ENCODE data around the gene SETD7.

Gene SETD7

GRCh38 chr4:139522457-139522856 lies 33.6 kb downstream of the SETD7 start:
- H3K27ac ChIP-seq = no peak overlapping the region
- peaks cover 99% of the 10 kb centered on the region for H3K36me3 ChIP-seq

GRCh38 chr4:139521754-139522401 lies 34.1 kb downstream of the SETD7 start:
- no peak for TF ChIP-seq Cebpa-rat (IDR thresholded peaks at IDR 0.05)
- H3K4me3 ChIP-seq = no peak overlapping the region
- peaks cover 7% of the 10 kb centered on the region; the same call in 1 of the 2 replicates for H4K20me1 ChIP-seq
- no peaks in the 10 kb centered on the region for H3K27me3 ChIP-seq
- H3K4me1 ChIP-seq = peaks cover 9% of the 10 kb centered on the region; the same call in 1 of the 2 replicates
- H3K4me2 ChIP-seq = no peak overlapping the region
- H3K27ac ChIP-seq = no peak overlapping the region
- peaks cover 99% of the 10 kb centered on the region for H3K36me3 ChIP-seq
- no peaks in the 10 kb centered on the region for H3K9me3 ChIP-seq
- H3K9ac ChIP-seq = no peak overlapping the region

More at GRCh38 chr4:139522457-139522856, 33.6 kb downstream of the SETD7 start:
- no peak for TF ChIP-seq Cebpa-rat (IDR thresholded peaks at IDR 0.05)
- H4K20me1 ChIP-seq = peaks cover 7% of the 10 kb centered on the region; the same call in 1 of the 2 replicates
- H3K4me2 ChIP-seq = no peak overlapping the region
- no peaks in the 10 kb centered on the region for H3K9me3 ChIP-seq
- no peaks in the 10 kb centered on the region for H3K27me3 ChIP-seq
- no peak overlapping the region for H3K4me3 ChIP-seq
- no peak overlapping the region for H3K9ac ChIP-seq
- H3K4me1 ChIP-seq = peaks cover 9% of the 10 kb centered on the region; the same call in 1 of the 2 replicates

DNA sequence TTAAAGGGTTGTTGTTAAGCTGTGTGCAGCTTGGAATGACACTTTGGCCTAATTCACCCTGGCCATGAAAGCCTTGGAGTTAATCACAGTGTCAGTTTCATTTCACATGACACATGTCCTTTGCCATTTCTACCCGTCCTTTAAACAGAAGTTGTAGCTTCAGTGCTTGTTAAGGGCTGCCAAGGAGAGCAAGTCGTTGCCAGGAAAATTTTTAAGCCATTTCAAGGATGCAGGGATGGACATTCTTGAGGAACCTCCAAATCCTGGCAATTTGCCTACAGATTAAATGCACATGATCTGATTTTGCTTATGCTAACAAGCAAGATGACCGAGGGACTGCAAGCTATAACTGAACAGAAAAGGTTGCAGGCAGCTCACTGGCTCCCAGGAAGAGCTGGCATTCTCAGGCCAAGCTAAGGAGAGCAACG lies 40.5 kb downstream of the SETD7 start:
- H4K20me1 ChIP-seq = peaks cover 14% of the 10 kb centered on the region; the same call in 1 of the 2 replicates
- H3K27ac ChIP-seq = no peak overlapping the region
- H3K4me2 ChIP-seq = no peak overlapping the region
- H3K9me3 ChIP-seq = no peaks in the 10 kb centered on the region
- no peak overlapping the region for H3K4me3 ChIP-seq
- no peak overlapping the region for H3K9ac ChIP-seq
- no peaks in the 10 kb centered on the region for H3K4me1 ChIP-seq
- TF ChIP-seq Cebpa-rat (IDR thresholded peaks at IDR 0.05) = no peak
- H3K27me3 ChIP-seq = no peaks in the 10 kb centered on the region
- peaks cover 99% of the 10 kb centered on the region for H3K36me3 ChIP-seq

DNA sequence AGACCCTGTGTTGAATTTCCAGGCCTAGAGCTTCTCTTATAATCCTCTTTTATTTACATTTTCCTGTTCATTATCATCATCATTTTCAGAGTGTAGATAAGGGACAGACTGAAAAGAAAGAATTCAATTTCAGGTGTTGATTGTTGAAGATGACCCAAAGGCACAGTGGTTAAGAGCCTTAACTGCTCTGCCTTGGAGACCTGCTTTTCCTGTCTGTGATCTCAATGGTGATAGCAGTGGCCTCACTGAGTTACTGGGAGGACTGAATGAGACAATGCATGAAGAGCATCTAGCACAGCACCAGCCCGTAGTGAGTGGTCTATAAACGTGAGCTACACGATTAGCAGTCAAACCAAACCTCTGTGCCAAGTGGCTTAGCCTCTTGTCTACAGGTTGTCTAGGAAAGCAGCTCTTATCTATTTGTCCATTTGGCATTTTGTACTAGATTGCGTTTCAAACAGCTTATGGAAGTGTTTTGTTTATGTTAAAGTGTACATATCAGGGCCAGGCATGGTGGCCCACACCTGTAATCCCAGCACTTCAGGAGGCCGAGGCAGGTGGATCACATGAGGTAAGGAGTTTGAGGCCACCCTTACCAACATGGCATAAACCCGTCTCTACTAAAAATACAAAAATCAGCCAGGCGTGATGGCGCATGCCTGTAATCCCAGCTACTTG lies 41.5 kb downstream of the SETD7 start:
- Histone ChIP-seq H3K4me2 (no peak overlapping the region), H3K27me3 (no peaks in the 10 kb centered on the region), H3K4me3 (no peak overlapping the region), H3K27ac (no peak overlapping the region), H3K9me3 (no peaks in the 10 kb centered on the region), H4K20me1 (peaks cover 23% of the 10 kb centered on the region; the same call in 1 of the 2 replicates), H3K9ac (no peak overlapping the region), H3K36me3 (peaks cover 100% of the 10 kb centered on the region), H3K4me1 (no peaks in the 10 kb centered on the region)
- TF ChIP-seq Cebpa-rat (IDR thresholded peaks at IDR 0.05) = no peak

- H3K27ac ChIP-seq = no peak overlapping the region
- H4K20me1 ChIP-seq = peaks cover 31% of the 10 kb centered on the region; the same call in 1 of the 2 replicates
- H3K27me3 ChIP-seq = no peaks in the 10 kb centered on the region
- H3K9ac ChIP-seq = no peak overlapping the region
- no peak for TF ChIP-seq Cebpa-rat (IDR thresholded peaks at IDR 0.05)
- H3K4me3 ChIP-seq = no peak overlapping the region
- no peaks in the 10 kb centered on the region for H3K4me1 ChIP-seq
- no peak overlapping the region for H3K4me2 ChIP-seq
- H3K9me3 ChIP-seq = no peaks in the 10 kb centered on the region
- H3K36me3 ChIP-seq = peaks cover 95% of the 10 kb centered on the region
Observed at GRCh38 chr4:139511320-139511719, 44.7 kb downstream of the SETD7 start.

GRCh38 chr4:139509727-139510410 lies 46.1 kb downstream of the SETD7 start:
- no peaks in the 10 kb centered on the region for H3K9me3 ChIP-seq
- no peak overlapping the region for H3K4me2 ChIP-seq
- H3K4me3 ChIP-seq = no peak overlapping the region
- peaks cover 31% of the 10 kb centered on the region; the same call in 1 of the 2 replicates for H4K20me1 ChIP-seq
- no peak overlapping the region for H3K9ac ChIP-seq
- no peaks in the 10 kb centered on the region for H3K4me1 ChIP-seq
- peaks cover 92% of the 10 kb centered on the region for H3K36me3 ChIP-seq
- H3K27me3 ChIP-seq = no peaks in the 10 kb centered on the region
- no peak overlapping the region for H3K27ac ChIP-seq
- no peak for TF ChIP-seq Cebpa-rat (IDR thresholded peaks at IDR 0.05)

GRCh38 chr4:139508581-139509237 lies 47.3 kb downstream of the SETD7 start:
- Histone ChIP-seq H3K27me3 (no peaks in the 10 kb centered on the region), H3K9ac (no peak overlapping the region), H3K27ac (no peak overlapping the region), H3K4me3 (no peak overlapping the region), H3K9me3 (no peaks in the 10 kb centered on the region), H3K4me2 (no peak overlapping the region), H4K20me1 (peaks cover 31% of the 10 kb centered on the region; the same call in 1 of the 2 replicates), H3K36me3 (peaks cover 86% of the 10 kb centered on the region), H3K4me1 (no peaks in the 10 kb centered on the region)
- TF ChIP-seq Cebpa-rat (IDR thresholded peaks at IDR 0.05) = no peak

- peaks cover 68% of the 10 kb centered on the region for H3K36me3 ChIP-seq
Observed at GRCh38 chr4:139506774-139507173, 49.2 kb downstream of the SETD7 start.

DNA sequence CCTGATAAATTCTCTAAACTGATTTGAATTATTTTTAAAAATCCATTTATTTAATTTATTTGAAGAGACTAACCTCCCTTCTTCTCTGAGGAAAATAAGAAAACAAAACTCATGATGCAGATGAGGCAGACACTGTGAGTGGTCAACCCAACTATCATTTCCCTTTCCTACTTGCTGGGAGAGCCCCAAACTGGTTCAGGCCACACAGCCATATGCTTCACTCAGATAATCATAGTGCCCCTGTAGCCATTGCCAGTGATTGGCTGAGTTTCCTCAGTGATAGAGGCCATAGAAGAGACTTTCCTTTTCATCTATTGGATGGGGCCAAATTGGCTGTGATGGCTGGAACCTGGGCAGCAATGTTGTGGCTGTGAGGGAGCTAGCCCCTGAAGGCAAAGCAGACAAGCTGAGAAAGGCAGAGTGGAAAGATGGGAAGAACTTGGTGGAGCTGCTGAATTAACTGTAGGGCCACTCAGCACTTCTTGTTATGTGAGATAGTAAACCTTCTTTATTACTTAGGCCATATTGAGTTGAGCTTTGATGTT lies 52.3 kb downstream of the SETD7 start:
- H4K20me1 ChIP-seq = no peaks in the 10 kb centered on the region
- no peaks in the 10 kb centered on the region for H3K4me1 ChIP-seq
- no peaks in the 10 kb centered on the region for H3K9me3 ChIP-seq
- H3K27me3 ChIP-seq = no peaks in the 10 kb centered on the region
- peaks cover 37% of the 10 kb centered on the region for H3K36me3 ChIP-seq
- H3K9ac ChIP-seq = no peak overlapping the region
- no peak for TF ChIP-seq Cebpa-rat (IDR thresholded peaks at IDR 0.05)
- H3K4me2 ChIP-seq = no peak overlapping the region
- H3K4me3 ChIP-seq = no peak overlapping the region
- H3K27ac ChIP-seq = no peak overlapping the region

More at GRCh38 chr4:139506774-139507173, 49.2 kb downstream of the SETD7 start:
- no peak overlapping the region for H3K4me3 ChIP-seq
- H4K20me1 ChIP-seq = peaks cover 23% of the 10 kb centered on the region; the same call in 1 of the 2 replicates
- H3K27me3 ChIP-seq = no peaks in the 10 kb centered on the region
- H3K9me3 ChIP-seq = no peaks in the 10 kb centered on the region
- no peak overlapping the region for H3K4me2 ChIP-seq
- no peak for TF ChIP-seq Cebpa-rat (IDR thresholded peaks at IDR 0.05)
- no peak overlapping the region for H3K9ac ChIP-seq
- H3K27ac ChIP-seq = no peak overlapping the region
- H3K4me1 ChIP-seq = no peaks in the 10 kb centered on the region
